Right lobe of liver (tissue), 4 donors: ENCODE measurements around the gene COTL1.

ENCODE experiments used
- CTCF ChIP-seq, 4 donors: fragments of 200-600 bp in 3 of 4; fragments of 450-650 bp in 1 of 4; IDR thresholded peaks; one replicate each; pipeline versions ENCODE4 v1.5.1 to v1.8.0; 2016 to 2022; ENCODE audit warnings: antibody characterized with exemption in 4 of 4, mild to moderate bottlenecking in 2 of 4
- POLR2A ChIP-seq: fragments of 450-650 bp; IDR thresholded peaks from one replicate; pipeline ENCODE4 v1.6.1; 2017; ENCODE audit warnings: antibody characterized with exemption, mild to moderate bottlenecking
- donor health status: DM: no; HTN: no; CAD: no.
- donor health status: DM: no; HTN: no; CAD: no.
- donor health status: DM: no; HTN: yes; CAD: no.

DNA sequence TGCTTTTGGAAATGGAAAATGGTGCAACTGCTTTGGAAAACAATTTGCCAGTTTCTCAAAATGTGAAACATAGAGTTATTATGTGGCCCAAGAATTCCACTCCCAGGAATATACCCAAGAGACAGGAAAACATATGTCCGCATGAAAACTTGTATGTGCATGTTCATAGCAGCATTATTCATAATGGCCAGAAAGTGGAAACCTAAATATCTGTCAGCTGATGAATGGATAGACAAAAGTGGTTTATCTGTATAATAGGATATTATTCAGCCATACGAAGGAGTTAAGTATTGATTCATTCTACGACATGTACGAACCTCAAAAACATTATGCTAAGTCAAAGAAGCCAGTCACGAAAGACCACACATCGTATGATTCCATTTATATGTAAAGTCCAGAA is 7.7 kb upstream of the COTL1 start:
- no peak for TF ChIP-seq CTCF (IDR thresholded peaks at IDR 0.05)
- TF ChIP-seq POLR2A = no peak
